Superior temporal gyrus (tissue), 1 donor: ENCODE results near the gene POFUT1.

Source experiments
- DNase-seq: peaks from one replicate; pipeline ENCODE4 v3.0.0-alpha.2; 2016; ENCODE audit errors: extremely low spot score

POFUT1 gene

GRCh38 chr20:32206760-32207625 lies 687 bp upstream of the POFUT1 start:
- no peak for DNase-seq

GRCh38 chr20:32208499-32209154 lies 947 bp downstream of the POFUT1 start:
- DNase-seq: no peak

- no peak for DNase-seq
Measured at GRCh38 chr20:32209850-32210605, 2.3 kb downstream of the POFUT1 start.

GRCh38 chr20:32213870-32214269 lies 6.2 kb downstream of the POFUT1 start:
- no peak for DNase-seq

GRCh38 chr20:32215147-32215546 lies 7.5 kb downstream of the POFUT1 start:
- no peak for DNase-seq

GRCh38 chr20:32215729-32216128 lies 8.0 kb downstream of the POFUT1 start:
- DNase-seq: no peak

- DNase-seq: no peak
Measured at GRCh38 chr20:32216179-32217142, 8.8 kb downstream of the POFUT1 start.

- DNase-seq: no peak
Measured at GRCh38 chr20:32218156-32218900, 10.6 kb downstream of the POFUT1 start.

GRCh38 chr20:32224463-32224862 lies 16.8 kb downstream of the POFUT1 start:
- no peak for DNase-seq

GRCh38 chr20:32226391-32226790 lies 18.7 kb downstream of the POFUT1 start:
- DNase-seq: no peak

- no peak for DNase-seq
Measured at GRCh38 chr20:32227306-32227705, 19.6 kb downstream of the POFUT1 start.

GRCh38 chr20:32227744-32228688 lies 20.3 kb downstream of the POFUT1 start:
- DNase-seq: no peak

- DNase-seq: no peak
Measured at GRCh38 chr20:32229251-32229747, 21.6 kb downstream of the POFUT1 start.

- DNase-seq: no peak
Measured at GRCh38 chr20:32230707-32231106, 23.0 kb downstream of the POFUT1 start.

- DNase-seq: no peak
Measured at GRCh38 chr20:32231245-32231644, 23.6 kb downstream of the POFUT1 start.

GRCh38 chr20:32231847-32232246 lies 24.2 kb downstream of the POFUT1 start:
- DNase-seq: no peak

- no peak for DNase-seq
Measured at GRCh38 chr20:32232326-32232886, 24.7 kb downstream of the POFUT1 start.

GRCh38 chr20:32233286-32233685 lies 25.6 kb downstream of the POFUT1 start:
- DNase-seq: no peak
